GM19193 (cell line): ENCODE results near the gene PRDM5.

Source experiments
- POLR2A ChIP-seq: IDR thresholded peaks from 4 replicates; pipeline ENCODE4 v1.6.1; 2011; ENCODE audit not compliant: insufficient read depth, insufficient read length; ENCODE audit errors: extremely low read depth

Gene PRDM5

GRCh38 chr4:120728892-120729675 lies 193.4 kb downstream of the PRDM5 start:
- TF ChIP-seq POLR2A, result no peak

- TF ChIP-seq POLR2A, result no peak
Observed at GRCh38 chr4:120725639-120726580, 196.6 kb downstream of the PRDM5 start.

GRCh38 chr4:120724656-120725055 lies 197.9 kb downstream of the PRDM5 start:
- no peak for TF ChIP-seq POLR2A

- TF ChIP-seq POLR2A, result no peak
Observed at GRCh38 chr4:120723986-120724385, 198.5 kb downstream of the PRDM5 start.

- TF ChIP-seq POLR2A, result no peak
Observed at GRCh38 chr4:120723105-120723504, 199.4 kb downstream of the PRDM5 start.

GRCh38 chr4:120722655-120723054 lies 199.9 kb downstream of the PRDM5 start:
- TF ChIP-seq POLR2A, result no peak

- TF ChIP-seq POLR2A, result no peak
Observed at GRCh38 chr4:120720354-120720934, 202.1 kb downstream of the PRDM5 start.

- no peak for TF ChIP-seq POLR2A
Observed at GRCh38 chr4:120718979-120719566, 203.5 kb downstream of the PRDM5 start.

GRCh38 chr4:120716346-120716745 lies 206.2 kb downstream of the PRDM5 start:
- no peak for TF ChIP-seq POLR2A

GRCh38 chr4:120714417-120715010 lies 208.0 kb downstream of the PRDM5 start:
- no peak for TF ChIP-seq POLR2A

- TF ChIP-seq POLR2A, result no peak
Observed at GRCh38 chr4:120709991-120710390, 212.5 kb downstream of the PRDM5 start.

GRCh38 chr4:120704538-120704937 lies 218.0 kb downstream of the PRDM5 start:
- TF ChIP-seq POLR2A, result no peak

GRCh38 chr4:120703908-120704307 lies 218.6 kb downstream of the PRDM5 start:
- no peak for TF ChIP-seq POLR2A

- TF ChIP-seq POLR2A, result no peak
Observed at GRCh38 chr4:120699354-120699753, 223.2 kb downstream of the PRDM5 start.
